GM03348 (cell line): ENCODE results near the gene DNAH9.
"Not testable (repeated sequence)": the region's sequence is repeated elsewhere in the genome, so short reads cannot be mapped to it uniquely, and the experiment has no call there.

ENCODE experiments used
- DNase-seq: peaks from one replicate; pipeline ENCODE4 v3.0.0; 2012; ENCODE audit warnings: low spot score

Gene DNAH9

GRCh38 chr17:11916091-11916490, 317.8 kb downstream of the DNAH9 start:
- DNase-seq, result no peak

- no peak for DNase-seq
These were observed 319.1 kb downstream of the DNAH9 start for GRCh38 chr17:11917415-11917814.

- no peak for DNase-seq
These were observed 323.0 kb downstream of the DNAH9 start for GRCh38 chr17:11921296-11921695.

- no peak for DNase-seq
These were observed 324.4 kb downstream of the DNAH9 start for GRCh38 chr17:11922638-11923037.

GRCh38 chr17:11924076-11924475, 325.8 kb downstream of the DNAH9 start:
- DNase-seq, result no peak

GRCh38 chr17:11925262-11926021, 327.2 kb downstream of the DNAH9 start:
- DNase-seq, result no peak

GRCh38 chr17:11928436-11928835, 330.2 kb downstream of the DNAH9 start:
- no peak for DNase-seq

GRCh38 chr17:11932337-11932898, 334.1 kb downstream of the DNAH9 start:
- DNase-seq, result no peak

GRCh38 chr17:11935734-11936406, 337.6 kb downstream of the DNAH9 start:
- peak; percentile 38 for DNase-seq

GRCh38 chr17:11940904-11941303, 342.6 kb downstream of the DNAH9 start:
- DNase-seq, result no peak

GRCh38 chr17:11943086-11943485, 344.8 kb downstream of the DNAH9 start:
- not testable (repeated sequence) for DNase-seq

- DNase-seq, result no peak
These were observed 345.6 kb downstream of the DNAH9 start for GRCh38 chr17:11943759-11944347.

GRCh38 chr17:11944587-11944986, 346.3 kb downstream of the DNAH9 start:
- no peak for DNase-seq

- peak; percentile 62 for DNase-seq
These were observed 350.5 kb downstream of the DNAH9 start for GRCh38 chr17:11948789-11949188.

GRCh38 chr17:11949571-11949970, 351.3 kb downstream of the DNAH9 start:
- DNase-seq, result not testable (repeated sequence)

- peak; percentile 28 for DNase-seq
These were observed 352.7 kb downstream of the DNAH9 start for GRCh38 chr17:11950771-11951519.

- DNase-seq, result no peak
These were observed 354.3 kb downstream of the DNAH9 start for GRCh38 chr17:11952610-11953009.

GRCh38 chr17:11953924-11954323, 355.7 kb downstream of the DNAH9 start:
- no peak for DNase-seq

GRCh38 chr17:11954936-11955335, 356.7 kb downstream of the DNAH9 start:
- DNase-seq, result no peak

GRCh38 chr17:11969565-11969964, 371.3 kb downstream of the DNAH9 start:
- DNase-seq, result no peak

GRCh38 chr17:11972741-11973140, 374.5 kb downstream of the DNAH9 start:
- not testable (repeated sequence) for DNase-seq

GRCh38 chr17:11979795-11980194, 381.5 kb downstream of the DNAH9 start:
- no peak for DNase-seq
